SK-N-SH (cell line): Measurements from ENCODE around the gene SESN1. TPM values are rescaled to one million over a fixed set of nuclear protein-coding genes. Genes with fewer than 3 reads are reported as not detected.

ENCODE experiments used
- CTCF ChIA-PET: fragments of 300-600, 350-600 bp; formaldehyde crosslinking; extraction: SDS; loops from one replicate; lab custom pipeline; 2021; lab: Yijun Ruan, JAX
- POLR2A ChIA-PET: fragments of 350-600 bp; sonication (Branson Sonifier 250); formaldehyde crosslinking; extraction: SDS; loops from one replicate; lab custom pipeline; 2020; ENCODE audit warnings: antibody characterized with exemption, inconsistent platforms; lab: Yijun Ruan, JAX
- DNase-seq: peaks from one replicate; pipeline ENCODE4 v3.0.0; 2012
- H2AFZ ChIP-seq: fragments of 200-600 bp; sonication (generic); 2 replicates; pipeline ENCODE4 v1.8.1; 2016; ENCODE audit warnings: antibody characterized with exemption, mild to moderate bottlenecking, low read depth
- H3F3A ChIP-seq: fragments of 200-600 bp; sonication (generic); replicated peaks from 2 replicates; pipeline ENCODE3; 2016; ENCODE audit warnings: antibody characterized with exemption, mild to moderate bottlenecking; ENCODE audit not compliant: insufficient read depth
- H3K27ac ChIP-seq, 2 experiments: fragments of 200-500 bp in 1 of 2; fragments of 200-600 bp in 1 of 2; sonication (Bioruptor generic) in 1 of 2; sonication (generic), shearing (Covaris generic) in 1 of 2; 2 replicates each; pipeline versions ENCODE4 v1.5.1 to v1.6.1; 2014 to 2016; ENCODE audit warnings: low read depth in 2 of 2, inconsistent platforms in 1 of 2, low read length in 1 of 2, mild to moderate bottlenecking in 1 of 2, mixed read lengths in 1 of 2
- H3K27me3 ChIP-seq: fragments of 200-600 bp; sonication (generic), shearing (Covaris generic); 2 replicates; pipeline ENCODE4 v1.6.1; 2016; ENCODE audit warnings: mixed run types; ENCODE audit not compliant: insufficient read depth
- H3K36me3 ChIP-seq, 2 experiments: fragments of 200-500 bp in 1 of 2; fragments of 200-600 bp in 1 of 2; sonication (Bioruptor generic) in 1 of 2; sonication (generic) in 1 of 2; replicated peaks in 1 of 2; 2 replicates each; pipeline versions ENCODE3 to v1.5.1; 2014 to 2016; ENCODE audit warnings: low read length in 1 of 2, mild to moderate bottlenecking in 1 of 2; ENCODE audit not compliant: insufficient read depth in 2 of 2, control insufficient read depth in 1 of 2
- H3K4me1 ChIP-seq, 2 experiments: fragments of 200-500 bp in 1 of 2; fragments of 200-600 bp in 1 of 2; sonication (Bioruptor generic) in 1 of 2; sonication (generic), shearing (Covaris generic) in 1 of 2; 2 replicates each; pipeline versions ENCODE4 v1.5.1 to v1.6.1; 2014 to 2016; ENCODE audit warnings: low read depth in 1 of 2, low read length in 1 of 2, mixed run types in 1 of 2; ENCODE audit not compliant: insufficient read depth in 2 of 2, control insufficient read depth in 1 of 2
- H3K4me2 ChIP-seq: fragments of 200-600 bp; sonication (generic), shearing (Covaris generic); 2 replicates; pipeline ENCODE4 v1.6.1; 2017; ENCODE audit warnings: mixed run types
- H3K4me3 ChIP-seq, 2 experiments: fragments of 200-500 bp in 1 of 2; fragments of 200-600 bp in 1 of 2; sonication (Bioruptor generic) in 1 of 2; sonication (generic), shearing (Covaris generic) in 1 of 2; 2 replicates each; pipeline versions ENCODE4 v1.5.1 to v1.8.1; 2014 to 2016; ENCODE audit warnings: low read depth in 2 of 2, inconsistent platforms in 1 of 2, low read length in 1 of 2, mild to moderate bottlenecking in 1 of 2, mixed read lengths in 1 of 2, moderate library complexity in 1 of 2
- H3K79me2 ChIP-seq: fragments of 200-600 bp; sonication (generic); 2 replicates; pipeline ENCODE4 v1.8.1; 2017; ENCODE audit warnings: mild to moderate bottlenecking; ENCODE audit not compliant: insufficient read depth
- H3K9ac ChIP-seq: fragments of 200-600 bp; sonication (generic); 2 replicates; pipeline ENCODE4 v1.6.1; 2017; ENCODE audit warnings: mixed run types
- H3K9me2 ChIP-seq: fragments of 200-600 bp; sonication (generic); 2 replicates; pipeline ENCODE4 v1.6.1; 2017; ENCODE audit warnings: mixed run types
- H3K9me3 ChIP-seq: fragments of 200-600 bp; sonication (generic); 2 replicates; pipeline ENCODE4 v1.6.1; 2017; ENCODE audit warnings: mixed run types, mild to moderate bottlenecking, moderate library complexity
- H4K20me1 ChIP-seq: fragments of 200-600 bp; sonication (generic); 2 replicates; pipeline ENCODE4 v1.6.1; 2017; ENCODE audit warnings: mild to moderate bottlenecking, mixed run types; ENCODE audit not compliant: insufficient read depth
- CHD2 ChIP-seq: fragments of 150-350 bp; IDR thresholded peaks from 2 replicates; pipeline ENCODE4 v1.6.1; 2018; ENCODE audit warnings: low read length; ENCODE audit not compliant: partially characterized antibody
- EP300 ChIP-seq, 2 experiments: IDR thresholded peaks; 2 replicates each; pipeline versions ENCODE4 v1.4.0 to v1.6.1; 2012; ENCODE audit warnings: borderline replicate concordance in 1 of 2, low read depth in 1 of 2, low read length in 1 of 2
- EZH2phosphoT487 ChIP-seq: fragments of 200-600 bp; sonication (generic); IDR thresholded peaks from 2 replicates; pipeline ENCODE4 v1.6.1; 2017; ENCODE audit warnings: low read depth, mixed run types, mild to moderate bottlenecking, antibody characterized with exemption, moderate library complexity, borderline replicate concordance
- FOSL2 ChIP-seq: IDR thresholded peaks from 2 replicates; pipeline ENCODE4 v1.4.0; 2012; ENCODE audit warnings: low read depth, mild to moderate bottlenecking, moderate library complexity, borderline replicate concordance
- GABPA ChIP-seq: IDR thresholded peaks from 2 replicates; pipeline ENCODE4 v1.4.0; 2012; ENCODE audit warnings: low read depth, mild to moderate bottlenecking
- GATA2 ChIP-seq: sonication (generic); formaldehyde crosslinking; IDR thresholded peaks from 2 replicates; pipeline ENCODE4 v1.5.0; 2020; ENCODE audit warnings: mild to moderate bottlenecking, missing genetic modification reagents
- JUND ChIP-seq: IDR thresholded peaks from 2 replicates; pipeline ENCODE4 v1.4.0; 2012
- MEF2A ChIP-seq: IDR thresholded peaks from 2 replicates; pipeline ENCODE4 v1.4.0; 2012; ENCODE audit warnings: low read depth, borderline replicate concordance
- MXI1 ChIP-seq: IDR thresholded peaks from 2 replicates; pipeline ENCODE4 v1.6.1; 2012; ENCODE audit warnings: mild to moderate bottlenecking, low read depth, low read length, improper control_type of control experiment
- NFIC ChIP-seq: IDR thresholded peaks from 2 replicates; pipeline ENCODE4 v1.4.0; 2012; ENCODE audit warnings: borderline replicate concordance
- NRF1 ChIP-seq: IDR thresholded peaks from 2 replicates; pipeline ENCODE4 v1.6.1; 2012; ENCODE audit warnings: low read depth, mild to moderate bottlenecking, low read length
- POLR2AphosphoS5 ChIP-seq: IDR thresholded peaks from 2 replicates; pipeline ENCODE4 v1.6.1; 2012; ENCODE audit warnings: low read depth, low read length
- RAD21 ChIP-seq: IDR thresholded peaks from 2 replicates; pipeline ENCODE4 v1.6.1; 2012; ENCODE audit warnings: mild to moderate bottlenecking, low read length
- RFX5 ChIP-seq: IDR thresholded peaks from 2 replicates; pipeline ENCODE4 v1.6.1; 2012; ENCODE audit warnings: mild to moderate bottlenecking, improper control_type of control experiment, low read length
- RXRA ChIP-seq: IDR thresholded peaks from 2 replicates; pipeline ENCODE4 v1.4.0; 2012; ENCODE audit warnings: low read depth, mild to moderate bottlenecking, borderline replicate concordance
- SIN3A ChIP-seq: IDR thresholded peaks from 2 replicates; pipeline ENCODE4 v1.6.1; 2012; ENCODE audit warnings: low read depth, mild to moderate bottlenecking, low read length, moderate library complexity, borderline replicate concordance
- YY1 ChIP-seq: IDR thresholded peaks from 2 replicates; pipeline ENCODE4 v1.4.0; 2012; ENCODE audit warnings: low read depth, mild to moderate bottlenecking
- WGBS: methylation state at CpG from one replicate; pipeline ENCODE4 v1.1.6; 2017; ENCODE audit warnings: low lambda C conversion rate; 5-methylcytosine and 5-hydroxymethylcytosine counted together
- polyA plus RNA-seq, 3 experiments: library from polyadenylated mRNA; depleted of rRNA; stranded (reverse); fragments of >200 nt; gene quantifications; 2 replicates each; pipeline ENCODE4 v1.2.3, GENCODE V29; 2012
- TF ChIP-seq, protein P1 (sequence below): fragments of 150-350 bp; IDR thresholded peaks from 2 replicates; pipeline ENCODE4 v1.6.1; 2017; ENCODE audit warnings: antibody characterized with exemption, low read length, low read depth, borderline replicate concordance
- TF ChIP-seq, protein P2 (sequence below): IDR thresholded peaks from 2 replicates; pipeline ENCODE4 v1.4.0; 2012; ENCODE audit warnings: low read depth, borderline replicate concordance
- TF ChIP-seq, protein P3 (sequence below): fragments of 200-600 bp; sonication (generic); IDR thresholded peaks from 2 replicates; pipeline ENCODE4 v1.6.1; 2017; ENCODE audit warnings: antibody characterized with exemption, mild to moderate bottlenecking, moderate library complexity

SESN1 gene
- polyA plus RNA-seq, 1 of the 3 experiments (the other 2 are of a cell fraction) = 13.1 TPM

DNA sequence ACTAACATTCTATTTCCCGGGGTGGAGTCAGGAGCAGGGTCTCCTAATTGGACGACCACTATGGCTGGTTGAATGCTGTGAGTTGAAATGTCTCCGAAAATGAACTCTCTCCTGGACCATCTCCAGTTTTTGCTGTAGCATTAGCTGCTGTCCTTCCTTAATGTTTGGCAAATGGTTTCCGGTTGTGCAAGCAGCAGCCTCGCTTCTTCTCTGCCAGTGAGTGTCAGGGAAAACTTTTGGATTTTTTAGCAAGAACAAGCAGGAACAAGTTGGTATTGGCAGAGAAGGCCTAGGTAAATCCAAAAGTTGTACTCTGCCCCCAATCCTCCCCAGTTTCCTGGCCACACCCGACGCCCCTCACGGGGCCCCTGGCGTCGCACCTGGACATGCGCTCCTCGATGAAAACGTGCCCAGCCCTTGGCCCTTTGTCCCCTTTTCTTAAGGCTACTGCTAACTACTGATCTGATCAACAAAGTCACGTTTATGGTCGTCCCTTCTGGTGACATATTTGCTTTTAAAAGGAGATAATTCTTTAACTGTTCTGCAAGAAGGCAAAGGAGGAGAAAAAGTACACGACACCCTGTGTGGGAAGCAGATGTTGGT lies 143.2 kb downstream of the SESN1 start:
- DNase-seq = no peak
- H3K9me3 ChIP-seq = no peaks in the 10 kb centered on the region
- no peaks in the 10 kb centered on the region for H3F3A ChIP-seq
- CTCF ChIA-PET = interaction anchor here (2.5 kb wide), 1 partner anchor 58 kb away, joined by 7 read pairs; no protein-coding TSS in a partner anchor
- H3K4me1 ChIP-seq = peaks cover 5 to 34% of the 10 kb centered on the region in 2 experiments; a peak in 3 of 4 replicates
- H3K9me2 ChIP-seq = no peaks in the 10 kb centered on the region
- TF ChIP-seq RXRA (no peak), CHD2 (no peak), EZH2phosphoT487 (no peak), JUND (no peak), RFX5 (no peak), GATA2 (CRISPR knock-in tag) (no peak), GABPA (no peak), FOSL2 (no peak), MEF2A (no peak), POLR2AphosphoS5 (no peak)
- TF ChIP-seq, protein P1, sequence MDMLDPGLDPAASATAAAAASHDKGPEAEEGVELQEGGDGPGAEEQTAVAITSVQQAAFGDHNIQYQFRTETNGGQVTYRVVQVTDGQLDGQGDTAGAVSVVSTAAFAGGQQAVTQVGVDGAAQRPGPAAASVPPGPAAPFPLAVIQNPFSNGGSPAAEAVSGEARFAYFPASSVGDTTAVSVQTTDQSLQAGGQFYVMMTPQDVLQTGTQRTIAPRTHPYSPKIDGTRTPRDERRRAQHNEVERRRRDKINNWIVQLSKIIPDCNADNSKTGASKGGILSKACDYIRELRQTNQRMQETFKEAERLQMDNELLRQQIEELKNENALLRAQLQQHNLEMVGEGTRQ = no peak
- TF ChIP-seq, protein P2, sequence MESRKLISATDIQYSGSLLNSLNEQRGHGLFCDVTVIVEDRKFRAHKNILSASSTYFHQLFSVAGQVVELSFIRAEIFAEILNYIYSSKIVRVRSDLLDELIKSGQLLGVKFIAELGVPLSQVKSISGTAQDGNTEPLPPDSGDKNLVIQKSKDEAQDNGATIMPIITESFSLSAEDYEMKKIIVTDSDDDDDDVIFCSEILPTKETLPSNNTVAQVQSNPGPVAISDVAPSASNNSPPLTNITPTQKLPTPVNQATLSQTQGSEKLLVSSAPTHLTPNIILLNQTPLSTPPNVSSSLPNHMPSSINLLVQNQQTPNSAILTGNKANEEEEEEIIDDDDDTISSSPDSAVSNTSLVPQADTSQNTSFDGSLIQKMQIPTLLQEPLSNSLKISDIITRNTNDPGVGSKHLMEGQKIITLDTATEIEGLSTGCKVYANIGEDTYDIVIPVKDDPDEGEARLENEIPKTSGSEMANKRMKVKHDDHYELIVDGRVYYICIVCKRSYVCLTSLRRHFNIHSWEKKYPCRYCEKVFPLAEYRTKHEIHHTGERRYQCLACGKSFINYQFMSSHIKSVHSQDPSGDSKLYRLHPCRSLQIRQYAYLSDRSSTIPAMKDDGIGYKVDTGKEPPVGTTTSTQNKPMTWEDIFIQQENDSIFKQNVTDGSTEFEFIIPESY = no peak
- no peaks in the 10 kb centered on the region for H3K79me2 ChIP-seq
- no peak overlapping the region for H3K9ac ChIP-seq
- no peak overlapping the region for H3K4me3 ChIP-seq
- no peaks in the 10 kb centered on the region for H3K27me3 ChIP-seq
- no peak overlapping the region for H2AFZ ChIP-seq
- H4K20me1 ChIP-seq = no peaks in the 10 kb centered on the region
- WGBS = 82% methylated on average over 16 of the region's 16 CpGs
- POLR2A ChIA-PET = no interaction called here
- H3K27ac ChIP-seq = no peak overlapping the region
- no peak overlapping the region for H3K4me2 ChIP-seq
- H3K36me3 ChIP-seq = no peaks in the 10 kb centered on the region

DNA sequence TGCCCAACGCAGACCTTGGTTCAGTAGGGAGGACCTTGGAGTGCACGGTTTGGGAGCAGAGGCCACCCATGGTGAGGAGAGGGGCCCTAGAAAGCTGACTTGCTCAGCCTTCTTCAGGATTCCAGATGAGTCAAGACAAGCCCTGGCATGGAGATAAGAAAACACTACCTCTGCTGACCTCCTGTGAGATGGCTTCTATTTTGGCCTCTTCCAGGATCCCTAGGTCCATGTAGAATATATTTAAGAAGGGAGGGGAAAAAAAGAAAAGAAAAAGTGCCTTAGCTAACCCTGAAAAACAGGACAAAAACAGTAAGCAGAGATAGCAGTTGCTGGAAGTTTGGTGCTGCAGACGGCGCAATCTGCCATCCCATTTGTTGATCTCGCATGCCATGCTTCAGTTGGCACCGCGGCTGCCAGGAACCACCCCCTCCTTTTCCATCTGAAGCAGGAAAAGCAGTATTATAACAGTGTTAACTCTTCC lies 146.4 kb downstream of the SESN1 start:
- DNase-seq = peak; percentile 70
- Histone ChIP-seq H3K36me3 (no peaks in the 10 kb centered on the region), H3K4me1 (peaks cover 5 to 55% of the 10 kb centered on the region in 2 experiments; a peak in 3 of 4 replicates), H3K9me3 (no peaks in the 10 kb centered on the region), H3K4me2 (no peak overlapping the region), H4K20me1 (no peaks in the 10 kb centered on the region), H3K9ac (no peak overlapping the region), H3K4me3 (no peak overlapping the region), H3K27ac (peak overlapping the region in 1 of 2 experiments; percentile 100; a peak in 2 of 4 replicates), H2AFZ (no peak overlapping the region), H3K79me2 (no peaks in the 10 kb centered on the region), H3F3A (no peaks in the 10 kb centered on the region), H3K9me2 (no peaks in the 10 kb centered on the region), H3K27me3 (no peaks in the 10 kb centered on the region)
- CTCF ChIA-PET = interaction anchor here (0.7 to 1.5 kb wide), 5 partner anchors 44 to 406 kb away, joined by 3 to 6 read pairs (median 3); no protein-coding TSS in a partner anchor
- WGBS = 76% methylated on average over 6 of the region's 7 CpGs
- POLR2A ChIA-PET = interaction anchor here (1.2 kb wide), 1 partner anchor 149 kb away, joined by 6 read pairs; no protein-coding TSS in a partner anchor
- no peak for TF ChIP-seq GABPA
- TF ChIP-seq YY1 = no peak
- peak; percentile 28 for TF ChIP-seq CHD2
- no peak for TF ChIP-seq SIN3A
- TF ChIP-seq FOSL2 = no peak
- TF ChIP-seq EP300 (IDR thresholded peaks at IDR 0.05; ENCODE audit: borderline replicate concordance in 1 of 2, low read depth in 1 of 2, low read length in 1 of 2) = 0 out of 4 replicates have a peak, but pooled peaks of 1 of the 2 experiments have one; percentile 43
- TF ChIP-seq, protein P3, sequence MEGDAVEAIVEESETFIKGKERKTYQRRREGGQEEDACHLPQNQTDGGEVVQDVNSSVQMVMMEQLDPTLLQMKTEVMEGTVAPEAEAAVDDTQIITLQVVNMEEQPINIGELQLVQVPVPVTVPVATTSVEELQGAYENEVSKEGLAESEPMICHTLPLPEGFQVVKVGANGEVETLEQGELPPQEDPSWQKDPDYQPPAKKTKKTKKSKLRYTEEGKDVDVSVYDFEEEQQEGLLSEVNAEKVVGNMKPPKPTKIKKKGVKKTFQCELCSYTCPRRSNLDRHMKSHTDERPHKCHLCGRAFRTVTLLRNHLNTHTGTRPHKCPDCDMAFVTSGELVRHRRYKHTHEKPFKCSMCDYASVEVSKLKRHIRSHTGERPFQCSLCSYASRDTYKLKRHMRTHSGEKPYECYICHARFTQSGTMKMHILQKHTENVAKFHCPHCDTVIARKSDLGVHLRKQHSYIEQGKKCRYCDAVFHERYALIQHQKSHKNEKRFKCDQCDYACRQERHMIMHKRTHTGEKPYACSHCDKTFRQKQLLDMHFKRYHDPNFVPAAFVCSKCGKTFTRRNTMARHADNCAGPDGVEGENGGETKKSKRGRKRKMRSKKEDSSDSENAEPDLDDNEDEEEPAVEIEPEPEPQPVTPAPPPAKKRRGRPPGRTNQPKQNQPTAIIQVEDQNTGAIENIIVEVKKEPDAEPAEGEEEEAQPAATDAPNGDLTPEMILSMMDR = no peak
- TF ChIP-seq NFIC = no peak
- no peak for TF ChIP-seq RXRA
- TF ChIP-seq MEF2A = no peak
- TF ChIP-seq RAD21 = peak; percentile 20; the same call in 1 of the 2 replicates
- peak; percentile 49; the same call in 1 of the 2 replicates for TF ChIP-seq MXI1
- TF ChIP-seq, protein P1 = no peak
- TF ChIP-seq NRF1 = no peak
- TF ChIP-seq JUND = no peak
